GM13976 (cell line): ENCODE data around the gene ERBIN.
"Not testable (repeated sequence)": the region's sequence is repeated elsewhere in the genome, so short reads cannot be mapped to it uniquely, and the experiment has no call there.

Experiments used
- DNase-seq: peaks from one replicate; pipeline ENCODE4 v3.0.0; 2012; ENCODE audit warnings: low spot score
- CTCF ChIP-seq: IDR thresholded peaks from 2 replicates; pipeline ENCODE4 v1.5.1; 2012; ENCODE audit warnings: borderline replicate concordance, mild to moderate bottlenecking; ENCODE audit not compliant: insufficient read depth; ENCODE audit errors: extremely low read depth, missing control alignments, control extremely low read depth
- in situ Hi-C: fragments of 300-500 bp; cut with MboI; formaldehyde crosslinking; loops from one replicate; pipeline ENCODE4 v1.12.0; 2022; ENCODE audit warnings: low sequenced_read_pairs, mixed read lengths, inconsistent platforms; ENCODE audit not compliant: unreplicated experiment

Gene ERBIN

GRCh38 chr5:66039701-66040100 is 113.3 kb downstream of the ERBIN start:
- DNase-seq = no peak
- no peak for TF ChIP-seq CTCF
- in situ Hi-C loops = no loop called here

- in situ Hi-C loops = no loop called here
- DNase-seq = no peak
- no peak for TF ChIP-seq CTCF
These were observed 115.3 kb downstream of the ERBIN start for GRCh38 chr5:66041627-66042026.

- no peak for DNase-seq
- no peak for TF ChIP-seq CTCF
- in situ Hi-C loops = no loop called here
These were observed 130.9 kb downstream of the ERBIN start for GRCh38 chr5:66057239-66057638.

- DNase-seq, in situ Hi-C loops: not testable (repeated sequence)
These were observed 134.9 kb downstream of the ERBIN start for GRCh38 chr5:66061320-66061719.

GRCh38 chr5:66063061-66063460 is 136.7 kb downstream of the ERBIN start:
- DNase-seq, in situ Hi-C loops: not testable (repeated sequence)

- TF ChIP-seq CTCF = no peak
- no peak for DNase-seq
- in situ Hi-C loops = no loop called here
These were observed 140.5 kb downstream of the ERBIN start for GRCh38 chr5:66066826-66067225.

- no peak for DNase-seq
- no peak for TF ChIP-seq CTCF
- in situ Hi-C loops = no loop called here
These were observed 145.7 kb downstream of the ERBIN start for GRCh38 chr5:66072031-66072430.

- TF ChIP-seq CTCF = no peak
- no peak for DNase-seq
- in situ Hi-C loops = no loop called here
These were observed 148.5 kb downstream of the ERBIN start for GRCh38 chr5:66074901-66075300.
